ENCODE results near the gene PAQR6.

DNA sequence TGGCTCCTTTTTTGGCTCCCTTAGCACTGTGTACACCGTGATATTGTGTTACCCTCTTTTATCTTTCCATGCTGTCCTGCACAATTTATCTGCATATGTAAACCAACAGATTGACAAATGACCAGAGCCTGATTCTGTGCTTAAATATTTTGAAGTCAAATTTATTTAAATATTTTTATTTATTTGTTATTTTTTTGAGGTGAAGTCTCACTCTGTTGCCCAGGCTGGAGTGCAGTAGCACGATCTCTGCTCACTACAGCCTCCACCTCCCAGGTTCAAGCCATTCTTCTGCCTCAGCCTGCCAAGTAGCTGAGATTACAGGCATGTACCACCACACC lies 22.2 kb downstream of the PAQR6 start:
- TF ChIP-seq EZH2phosphoT487 (IDR thresholded peaks at IDR 0.05; ENCODE audit: low read depth, severe bottlenecking, unreplicated experiment) = no peak
- TF ChIP-seq, protein P1, sequence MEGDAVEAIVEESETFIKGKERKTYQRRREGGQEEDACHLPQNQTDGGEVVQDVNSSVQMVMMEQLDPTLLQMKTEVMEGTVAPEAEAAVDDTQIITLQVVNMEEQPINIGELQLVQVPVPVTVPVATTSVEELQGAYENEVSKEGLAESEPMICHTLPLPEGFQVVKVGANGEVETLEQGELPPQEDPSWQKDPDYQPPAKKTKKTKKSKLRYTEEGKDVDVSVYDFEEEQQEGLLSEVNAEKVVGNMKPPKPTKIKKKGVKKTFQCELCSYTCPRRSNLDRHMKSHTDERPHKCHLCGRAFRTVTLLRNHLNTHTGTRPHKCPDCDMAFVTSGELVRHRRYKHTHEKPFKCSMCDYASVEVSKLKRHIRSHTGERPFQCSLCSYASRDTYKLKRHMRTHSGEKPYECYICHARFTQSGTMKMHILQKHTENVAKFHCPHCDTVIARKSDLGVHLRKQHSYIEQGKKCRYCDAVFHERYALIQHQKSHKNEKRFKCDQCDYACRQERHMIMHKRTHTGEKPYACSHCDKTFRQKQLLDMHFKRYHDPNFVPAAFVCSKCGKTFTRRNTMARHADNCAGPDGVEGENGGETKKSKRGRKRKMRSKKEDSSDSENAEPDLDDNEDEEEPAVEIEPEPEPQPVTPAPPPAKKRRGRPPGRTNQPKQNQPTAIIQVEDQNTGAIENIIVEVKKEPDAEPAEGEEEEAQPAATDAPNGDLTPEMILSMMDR (IDR thresholded peaks at IDR 0.05; ENCODE audit: poor library complexity) = no peak
- TF ChIP-seq EZH2 (IDR thresholded peaks at IDR 0.05; ENCODE audit: borderline replicate concordance) = no peak
